ENCODE results near the gene FAM186B.

The FAM186B gene

DNA sequence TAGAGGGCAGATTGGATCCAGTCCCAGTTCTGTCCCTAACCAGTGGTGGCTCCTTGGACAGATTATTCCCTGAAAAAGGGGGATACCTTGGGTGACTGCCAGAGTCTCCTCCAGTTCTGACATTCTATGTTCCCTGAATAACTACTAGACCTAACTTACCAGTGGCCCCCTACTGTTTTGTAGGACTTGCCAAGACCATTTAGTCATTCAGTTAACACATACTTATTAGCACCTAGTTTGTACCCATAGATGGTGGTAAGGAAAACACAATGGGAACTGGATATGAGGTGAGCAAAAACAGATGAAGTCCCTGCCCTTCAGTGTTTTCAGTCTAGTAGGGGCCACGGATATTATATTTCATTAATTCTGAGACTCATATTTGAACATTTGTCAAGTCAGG, 21.4 kb upstream of the FAM186B start:
- TF ChIP-seq GATA2 (IDR thresholded peaks at IDR 0.05; ENCODE audit: low read depth, low read length) (no peak), GATA3 (IDR thresholded peaks at IDR 0.05; ENCODE audit: low read depth, low read length) (no peak)

DNA sequence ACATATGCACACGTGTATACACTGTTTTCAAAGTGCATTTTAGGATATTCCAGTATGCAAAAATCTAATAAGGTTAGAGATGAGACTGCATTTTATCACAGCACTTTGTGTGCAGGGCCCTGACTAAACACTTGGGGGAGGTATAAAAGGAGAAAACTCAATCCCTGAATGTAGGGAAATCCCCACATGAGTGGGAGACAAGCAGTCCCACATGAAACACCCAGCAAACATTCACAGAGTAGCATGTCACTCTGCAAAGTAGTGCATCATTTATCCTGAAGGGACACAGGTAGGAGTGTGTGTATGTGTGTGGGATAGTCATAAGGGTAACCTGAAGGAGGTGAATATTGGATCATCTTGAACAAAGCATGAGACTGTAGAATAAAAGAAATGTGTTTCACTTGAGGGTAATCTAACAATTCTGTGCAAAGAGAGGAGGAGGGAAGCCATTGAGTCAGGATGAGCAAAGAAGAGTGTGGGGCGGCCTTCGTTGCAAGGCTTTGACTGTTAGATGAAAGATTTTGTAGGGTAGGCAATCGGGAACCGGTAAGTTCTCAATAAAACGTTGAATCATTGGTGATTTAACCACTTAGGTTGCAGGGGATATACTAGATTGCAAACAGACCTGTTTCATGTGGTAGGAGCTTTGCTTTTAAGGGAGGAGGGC, 20.9 kb upstream of the FAM186B start:
- no peak for TF ChIP-seq GATA3 (IDR thresholded peaks at IDR 0.05; ENCODE audit: low read depth, low read length)
- TF ChIP-seq GATA2 (IDR thresholded peaks at IDR 0.05; ENCODE audit: low read depth, low read length): no peak

DNA sequence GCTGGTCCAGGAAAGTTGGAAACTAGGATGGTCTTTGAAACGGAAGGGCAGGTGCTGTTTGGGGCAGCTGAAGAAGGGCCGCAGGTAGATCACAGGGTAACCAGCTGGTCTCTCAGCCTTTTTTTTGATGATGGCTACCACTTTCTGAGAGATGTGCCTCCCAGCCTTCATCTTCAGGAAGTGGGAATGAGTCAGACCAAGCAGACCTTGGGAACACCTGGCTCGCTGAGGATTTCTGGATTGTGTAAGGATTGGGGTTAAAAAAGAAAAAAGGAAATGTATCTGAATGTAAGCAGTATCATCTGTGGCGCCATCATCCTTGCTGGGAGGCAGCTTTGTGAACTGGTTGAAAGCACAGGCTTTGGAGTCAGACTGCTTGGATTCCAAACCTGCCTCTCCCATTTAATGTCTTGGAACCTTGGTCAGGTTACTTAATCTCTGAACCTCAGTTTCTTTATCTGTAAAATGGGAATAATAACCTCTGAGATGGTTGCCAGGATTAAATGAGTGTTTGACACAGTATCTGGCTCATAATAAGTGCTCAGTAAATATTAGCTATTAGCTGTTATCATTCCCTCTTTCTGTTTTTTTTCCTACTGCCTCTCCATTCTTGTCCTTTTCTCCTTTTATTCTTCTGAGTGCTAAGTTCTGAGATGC, 19.6 kb upstream of the FAM186B start:
- TF ChIP-seq GATA3 (IDR thresholded peaks at IDR 0.05; ENCODE audit: low read depth, low read length) (no peak), GATA2 (IDR thresholded peaks at IDR 0.05; ENCODE audit: low read depth, low read length) (no peak)

GRCh38 chr12:49623142-49623904, 17.9 kb upstream of the FAM186B start, which contains the start of gene PRPF40B:
TSS of gene PRPF40B (plus strand) at chr12:49623561. CDS start at chr12:49623591, 30 bp downstream.
- no peak for TF ChIP-seq GATA2 (IDR thresholded peaks at IDR 0.05; ENCODE audit: low read depth, low read length)
- no peak for TF ChIP-seq GATA3 (IDR thresholded peaks at IDR 0.05; ENCODE audit: low read depth, low read length)

DNA sequence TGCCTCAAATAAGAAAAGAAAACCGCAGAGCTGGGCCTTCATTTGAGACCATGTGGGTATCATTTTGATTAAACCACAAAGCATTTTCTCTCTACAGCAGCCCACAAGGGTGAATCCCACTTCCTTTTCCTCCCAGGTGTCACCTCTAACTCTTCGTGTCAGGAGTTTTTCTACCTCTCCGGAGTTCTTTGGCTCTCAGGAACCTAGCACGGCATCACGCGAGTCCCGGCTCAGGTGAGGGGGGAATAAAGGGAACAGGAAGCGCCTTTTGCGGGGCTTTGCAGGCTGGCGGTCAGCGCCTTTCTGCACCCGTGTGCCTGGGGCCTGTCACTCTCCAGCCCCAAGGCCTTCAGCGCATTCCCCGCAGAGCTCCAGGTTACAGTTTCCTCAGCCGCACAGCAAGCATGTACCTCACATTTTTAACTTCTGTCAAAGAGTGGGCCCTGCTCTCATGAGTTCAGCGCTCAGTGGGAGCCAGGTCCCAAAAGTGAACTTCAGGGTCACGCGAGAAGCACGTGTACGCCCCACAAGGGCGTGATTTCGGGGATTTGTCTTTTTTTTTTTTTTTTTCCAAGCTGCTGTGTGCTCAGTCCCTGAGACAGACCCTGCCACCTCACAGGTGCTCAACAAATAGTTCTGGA, 17.2 kb upstream of the FAM186B start:
- TF ChIP-seq GATA3 (IDR thresholded peaks at IDR 0.05; ENCODE audit: low read depth, low read length): no peak
- TF ChIP-seq GATA2 (IDR thresholded peaks at IDR 0.05; ENCODE audit: low read depth, low read length): no peak

DNA sequence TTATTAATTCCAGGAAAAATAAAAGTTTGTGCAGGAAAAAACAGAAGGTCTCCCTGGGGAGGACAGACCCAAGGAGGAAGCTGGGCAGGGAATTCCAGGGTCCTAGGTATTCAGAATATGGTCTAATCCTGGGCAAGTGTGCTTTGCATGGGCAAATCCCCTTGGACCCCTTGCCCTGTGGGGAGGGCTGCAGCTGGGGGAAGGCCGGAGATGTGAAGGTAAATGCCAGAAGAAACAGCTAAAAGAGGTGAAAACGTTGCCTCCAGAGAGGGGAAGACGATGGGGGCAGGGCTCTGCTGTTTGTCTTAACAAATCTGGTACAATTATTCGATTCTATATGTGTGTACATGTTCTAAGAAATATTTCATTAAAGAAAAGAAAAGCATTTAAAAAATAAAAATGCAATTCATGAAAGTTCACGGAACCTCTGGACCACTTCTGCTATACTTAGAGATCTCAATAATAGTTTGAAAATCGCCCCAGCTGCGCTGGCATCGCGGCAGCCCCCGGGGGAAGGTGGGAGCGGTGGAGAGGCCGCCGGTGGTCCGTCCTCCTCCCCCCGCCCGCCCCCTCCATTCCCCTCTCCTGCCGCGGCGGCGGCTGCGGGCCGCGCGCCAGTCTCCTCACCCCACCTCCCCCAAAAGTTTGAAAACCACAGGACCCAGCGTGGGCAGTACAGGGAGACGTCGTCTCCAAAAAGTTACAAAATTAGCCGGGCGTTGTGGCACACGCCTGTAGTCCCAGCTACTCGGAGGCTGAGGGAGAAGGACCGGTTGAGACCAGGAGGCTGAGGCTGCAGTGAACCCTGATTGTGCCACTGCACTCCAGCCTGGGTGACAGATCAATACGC, 16.4 kb upstream of the FAM186B start:
- TF ChIP-seq GATA2 (IDR thresholded peaks at IDR 0.05; ENCODE audit: low read depth, low read length): no peak
- no peak for TF ChIP-seq GATA3 (IDR thresholded peaks at IDR 0.05; ENCODE audit: low read depth, low read length)

DNA sequence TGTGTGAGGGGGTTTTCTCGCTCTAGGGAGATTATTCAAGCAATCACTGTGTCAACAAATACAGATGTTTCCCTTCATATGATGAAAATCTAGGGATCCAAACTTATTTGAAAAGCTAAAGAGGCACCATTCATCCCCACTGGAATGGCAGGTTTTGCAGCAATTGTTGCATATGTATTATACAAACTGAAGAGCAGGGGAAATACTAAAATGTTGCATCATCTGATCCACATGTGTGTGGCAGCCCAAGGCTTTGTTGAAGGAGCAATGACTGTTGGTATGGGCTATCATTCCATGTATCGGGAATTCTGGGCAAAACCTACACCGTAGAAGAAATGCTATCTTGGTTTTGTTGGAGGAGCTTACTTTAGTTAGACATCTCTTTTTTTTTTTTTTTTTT, 13.8 kb upstream of the FAM186B start:
- TF ChIP-seq GATA2 (IDR thresholded peaks at IDR 0.05; ENCODE audit: low read depth, low read length) (no peak), GATA3 (IDR thresholded peaks at IDR 0.05; ENCODE audit: low read depth, low read length) (no peak)

- no peak for TF ChIP-seq GATA3 (IDR thresholded peaks at IDR 0.05; ENCODE audit: low read depth, low read length)
- TF ChIP-seq GATA2 (IDR thresholded peaks at IDR 0.05; ENCODE audit: low read depth, low read length): no peak
Measured at GRCh38 chr12:49618576-49618975, 13.1 kb upstream of the FAM186B start.

GRCh38 chr12:49616533-49617219, 11.2 kb upstream of the FAM186B start:
- no peak for TF ChIP-seq GATA2 (IDR thresholded peaks at IDR 0.05; ENCODE audit: low read depth, low read length)
- no peak for TF ChIP-seq GATA3 (IDR thresholded peaks at IDR 0.05; ENCODE audit: low read depth, low read length)

DNA sequence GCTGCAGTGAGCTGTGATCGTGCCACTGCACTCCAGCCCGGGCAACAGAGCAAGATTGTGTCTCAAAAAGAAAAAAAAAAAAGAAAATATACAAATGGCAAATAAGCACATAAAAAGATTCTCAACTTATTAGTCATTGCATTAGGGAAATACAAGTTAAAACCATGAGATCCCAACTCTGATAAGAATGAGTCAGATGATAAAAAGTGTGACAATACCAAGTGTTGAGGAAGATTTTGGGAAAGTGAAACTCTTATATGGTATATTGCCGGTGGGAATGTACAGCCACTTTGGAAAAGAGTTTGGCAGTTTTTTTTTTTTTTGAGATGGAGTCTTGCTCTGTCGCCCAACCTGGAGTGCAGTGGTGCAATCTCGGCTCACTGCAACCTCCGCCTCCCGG, 10.3 kb upstream of the FAM186B start:
- TF ChIP-seq GATA3 (IDR thresholded peaks at IDR 0.05; ENCODE audit: low read depth, low read length): no peak
- TF ChIP-seq GATA2 (IDR thresholded peaks at IDR 0.05; ENCODE audit: low read depth, low read length): no peak

DNA sequence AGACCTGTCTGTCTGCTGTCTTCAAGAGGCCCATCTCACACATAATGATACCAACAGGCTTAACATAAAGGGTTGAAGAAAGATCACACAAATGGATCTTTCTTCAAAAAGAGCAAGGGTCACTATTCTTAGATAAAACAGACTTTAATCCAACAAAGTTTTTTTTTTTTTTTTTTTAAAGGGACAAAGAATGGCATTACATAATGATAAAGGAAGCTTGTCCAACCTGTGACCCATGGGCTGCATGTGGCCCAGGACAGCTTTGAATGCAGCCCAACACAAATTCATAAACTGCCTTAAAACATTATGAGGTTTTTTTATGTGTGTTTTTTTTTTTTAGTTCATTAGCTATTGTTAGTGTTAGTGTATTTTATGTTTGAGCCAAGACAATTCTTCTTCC, 6.8 kb upstream of the FAM186B start:
- TF ChIP-seq GATA3 (IDR thresholded peaks at IDR 0.05; ENCODE audit: low read depth, low read length): no peak
- TF ChIP-seq GATA2 (IDR thresholded peaks at IDR 0.05; ENCODE audit: low read depth, low read length): no peak

DNA sequence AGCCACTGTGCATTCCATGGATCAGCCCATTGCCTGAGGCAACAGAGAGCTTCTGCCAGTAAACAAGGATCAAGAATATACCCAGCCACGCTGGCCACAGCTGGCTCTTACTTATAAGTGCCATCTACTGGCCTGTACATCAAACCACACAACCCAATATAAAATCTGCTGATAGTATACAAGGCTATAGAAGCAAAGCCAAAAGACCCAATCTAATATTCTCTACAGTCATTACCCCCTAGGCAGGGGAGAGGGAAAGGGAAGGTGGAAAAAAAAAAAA, 4.4 kb upstream of the FAM186B start:
- TF ChIP-seq GATA3 (IDR thresholded peaks at IDR 0.05; ENCODE audit: low read depth, low read length) (no peak), GATA2 (IDR thresholded peaks at IDR 0.05; ENCODE audit: low read depth, low read length) (no peak)

All from SH-SY5Y (cell line).